GM19043 (cell line): ENCODE data around the gene ZNF454.

ENCODE experiments used
- ATAC-seq: cut with Tn5 transposase; IDR thresholded peaks from one replicate; pipeline ENCODE4 v1.9.1; 2021; ENCODE audit warnings: low read depth; ENCODE audit not compliant: unreplicated experiment

ZNF454 gene

GRCh38 chr5:178940569-178941360, at the start of gene ZNF454:
Gene ZNF454 (plus strand): TSS chr5:178941198. CDS start chr5:178942792, 1,594 bp downstream.
- ATAC-seq: no peak

DNA sequence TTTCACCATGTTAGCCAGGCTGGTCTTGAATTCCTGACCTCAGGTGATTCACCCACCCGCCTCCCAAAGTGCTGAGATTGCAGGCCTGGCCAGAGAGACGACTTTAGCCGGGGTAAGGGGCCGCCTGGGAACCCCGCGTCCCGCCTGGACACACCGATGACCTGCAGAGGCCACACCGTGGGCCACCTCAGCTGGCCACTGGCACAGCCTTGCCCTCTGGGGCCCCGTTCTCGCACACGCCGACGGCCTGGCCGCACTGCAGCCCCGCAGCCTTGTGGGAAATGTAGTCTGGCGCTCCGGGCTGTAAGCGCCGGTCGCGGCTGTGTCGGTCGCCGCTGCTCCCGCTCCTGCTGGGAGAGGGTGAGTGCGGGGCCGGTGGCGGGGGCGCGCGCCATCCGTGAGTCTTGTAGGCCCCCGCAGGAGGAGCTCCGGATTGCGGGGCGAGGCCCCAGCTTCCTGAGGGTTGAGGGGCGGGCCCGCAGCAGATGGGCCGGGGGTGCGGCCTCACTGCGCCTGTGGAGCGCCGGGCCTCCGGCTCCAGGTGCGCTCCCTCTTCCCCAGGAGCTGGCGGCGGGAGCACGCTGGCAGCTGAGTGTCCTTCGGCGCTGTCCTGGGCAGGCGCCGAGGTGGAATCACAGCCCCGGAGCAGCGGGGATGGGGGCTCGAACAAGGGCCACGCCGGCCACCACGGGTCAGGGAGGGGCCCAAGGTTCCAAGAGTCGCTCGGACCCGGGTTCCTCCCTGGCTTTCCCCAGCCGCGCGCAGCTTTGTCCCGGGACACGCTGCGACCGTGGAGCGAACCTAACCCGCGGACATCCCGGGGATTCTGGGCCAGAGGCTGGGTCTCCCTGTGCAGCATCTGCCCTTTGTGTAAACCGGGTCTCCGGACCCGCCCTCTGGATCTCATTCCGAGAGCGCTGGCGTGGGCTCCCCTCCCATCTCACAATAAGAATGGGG, 45.1 kb upstream of the ZNF454 start, which contains the start of gene ZFP2:
ZFP2 (plus strand) TSS at position 299 of the 957 bp plus-strand sequence. CDS start 35,401 bp downstream, outside the sequence.
- ATAC-seq: no peak

DNA sequence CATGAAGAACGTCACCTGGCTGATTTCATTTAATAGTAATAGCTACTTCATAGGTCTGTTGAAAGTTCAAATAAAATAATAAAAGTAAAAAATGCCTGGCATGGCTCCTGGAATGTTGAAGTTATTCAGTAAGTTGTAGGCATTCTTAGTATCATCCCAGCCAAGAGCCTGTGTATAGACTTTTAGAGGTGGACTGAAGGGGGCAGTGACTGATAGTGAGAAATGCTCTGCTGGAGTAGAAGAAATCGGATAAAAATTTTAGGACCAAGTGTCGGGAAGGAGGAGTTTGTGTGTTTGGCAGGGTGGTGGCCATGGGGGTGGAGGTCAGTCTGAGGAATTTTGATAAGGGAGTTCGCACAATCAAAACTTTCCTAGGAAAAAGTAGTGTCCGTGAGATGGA, 41.7 kb upstream of the ZNF454 start:
- ATAC-seq: no peak

GRCh38 chr5:178902849-178903248, 38.1 kb upstream of the ZNF454 start:
- ATAC-seq: no peak

GRCh38 chr5:178931846-178932760, 8.9 kb upstream of the ZNF454 start:
- ATAC-seq: no peak

DNA sequence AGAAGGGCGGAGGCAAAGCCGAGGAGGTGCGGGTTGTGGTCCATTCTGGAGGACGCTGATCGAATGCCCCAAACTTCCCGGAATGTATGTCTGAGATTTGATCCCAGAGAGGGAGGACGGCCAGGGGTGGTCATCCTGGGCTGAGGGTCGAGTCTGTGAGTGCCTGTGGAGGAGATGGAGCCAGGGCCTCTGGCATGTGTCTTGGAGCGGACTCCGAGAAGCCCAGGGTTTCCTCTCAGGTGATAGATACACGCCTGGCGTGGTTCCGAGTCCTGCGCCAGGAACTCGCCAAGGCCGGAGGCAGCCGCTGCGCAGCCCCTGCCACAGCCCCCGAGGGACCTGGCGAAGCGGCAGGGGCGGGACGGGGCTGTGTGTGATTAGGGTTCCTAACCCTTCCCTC, 363 bp downstream of the ZNF454 start:
- no peak for ATAC-seq

- ATAC-seq: no peak
These were observed 24.6 kb downstream of the ZNF454 start for GRCh38 chr5:178965465-178966055.

DNA sequence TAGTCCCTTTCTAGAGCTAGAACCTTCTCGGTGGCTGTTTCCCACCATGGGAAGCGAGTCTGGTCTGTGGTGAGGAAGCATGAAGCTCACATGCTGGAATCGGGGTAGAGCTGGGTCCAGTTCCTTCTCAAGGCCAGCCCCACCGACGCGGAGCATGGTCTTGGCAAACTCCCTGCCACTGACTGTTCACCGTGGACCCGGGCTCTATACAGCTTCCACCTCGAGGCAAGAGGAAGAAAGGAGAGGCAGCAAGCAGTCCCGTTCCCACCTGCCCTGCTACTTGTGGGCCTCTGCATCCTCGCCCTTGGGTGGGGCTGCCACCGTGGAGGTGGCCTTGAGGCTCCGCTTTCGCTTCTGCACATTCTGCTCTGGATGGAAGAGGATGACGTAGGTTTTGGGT, 40.4 kb downstream of the ZNF454 start:
- ATAC-seq: no peak

DNA sequence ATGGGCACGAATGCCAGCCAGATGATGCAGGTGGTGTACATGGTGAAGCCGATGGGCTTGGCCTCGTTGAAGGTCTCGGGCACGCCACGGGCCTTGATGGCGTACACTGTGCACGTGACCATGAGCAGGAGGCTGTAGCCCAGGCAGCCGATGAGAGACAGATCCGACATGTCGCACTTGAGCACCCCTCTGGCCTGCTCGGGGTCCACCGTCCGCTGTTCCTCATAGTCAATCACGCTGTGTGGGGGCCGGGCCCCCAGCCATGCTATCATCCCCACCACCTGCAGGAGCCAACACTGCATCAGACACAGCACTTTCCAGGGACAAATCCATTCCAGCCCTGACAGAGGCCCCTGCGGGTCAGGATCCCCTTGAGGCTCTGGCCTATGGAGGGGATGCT, 41.9 kb downstream of the ZNF454 start:
- no peak for ATAC-seq

- no peak for ATAC-seq
These were observed 42.7 kb downstream of the ZNF454 start for GRCh38 chr5:178983728-178984127.

DNA sequence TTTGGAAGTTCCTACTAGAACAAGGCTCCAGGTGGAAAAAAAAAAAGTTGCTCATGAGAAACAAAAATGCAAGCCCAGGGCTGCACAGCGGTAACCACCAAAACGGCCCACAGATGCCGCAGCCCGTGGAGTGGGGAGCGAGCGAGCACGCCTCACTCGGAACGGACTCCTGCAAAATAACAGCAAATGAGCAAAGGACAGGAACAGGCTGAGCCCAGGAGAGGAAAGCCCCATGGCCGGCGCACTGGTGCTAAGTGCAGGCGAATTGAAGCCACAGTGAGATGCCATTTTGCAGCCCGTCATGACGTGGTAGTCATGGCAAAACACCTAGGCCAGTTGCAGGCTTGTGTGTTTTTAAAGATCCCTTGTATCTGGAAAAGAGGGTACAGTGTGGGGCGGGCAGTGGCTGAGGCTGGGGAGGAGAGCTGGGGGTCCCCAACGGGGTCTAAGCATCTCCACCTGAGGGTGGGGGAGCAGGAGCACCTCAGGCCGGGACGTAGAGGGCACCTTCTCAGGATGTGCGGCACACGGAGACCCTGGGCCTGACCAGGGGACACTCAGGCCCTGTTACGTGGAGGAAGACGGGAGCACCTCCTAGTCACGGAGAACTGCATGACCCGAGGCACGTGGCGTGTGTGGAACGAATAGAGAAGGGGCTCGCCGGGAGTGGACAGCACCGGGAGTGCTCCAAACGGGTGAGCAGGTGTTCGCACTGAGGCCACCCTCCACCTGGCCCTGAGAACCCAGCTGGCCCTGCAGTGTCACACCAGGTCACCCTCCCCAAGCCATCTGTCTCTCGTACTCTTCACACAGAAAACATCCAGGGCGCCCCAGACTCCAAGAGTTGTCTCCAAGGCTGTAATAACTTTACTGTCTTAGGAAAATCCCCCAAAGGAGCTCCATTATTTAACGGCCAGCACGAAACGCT, 43.4 kb downstream of the ZNF454 start:
- ATAC-seq: no peak

DNA sequence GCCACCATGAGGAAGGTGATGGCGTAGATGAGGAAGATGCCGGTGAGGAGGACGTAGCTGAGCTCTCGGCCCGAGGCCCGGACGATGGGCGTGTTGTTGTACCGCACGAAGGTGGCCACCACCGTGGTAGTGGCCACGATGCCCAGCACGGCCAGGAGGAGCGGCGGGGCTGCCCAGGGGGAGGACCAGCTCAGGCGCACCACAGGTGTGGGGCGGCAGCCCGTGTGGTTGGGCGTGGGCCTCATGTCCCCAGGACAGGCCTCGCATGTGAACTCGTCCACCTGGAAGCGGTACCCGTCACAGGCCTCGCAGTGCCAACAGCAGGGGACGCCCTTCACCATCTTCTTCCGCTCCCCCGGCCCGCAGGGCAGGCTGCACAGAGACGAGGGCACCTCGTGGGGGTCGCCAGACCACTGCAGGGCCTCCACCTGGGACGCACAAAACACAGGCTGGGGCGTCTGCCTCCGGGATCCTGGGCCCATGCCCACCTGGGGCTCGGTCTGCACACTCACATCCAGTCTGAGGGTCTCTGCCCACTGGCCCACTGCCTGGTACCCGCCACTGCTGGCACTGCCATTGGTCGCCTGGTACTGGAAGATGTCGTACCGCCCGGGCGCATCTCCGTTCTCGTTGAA, 45.4 kb downstream of the ZNF454 start:
- no peak for ATAC-seq

DNA sequence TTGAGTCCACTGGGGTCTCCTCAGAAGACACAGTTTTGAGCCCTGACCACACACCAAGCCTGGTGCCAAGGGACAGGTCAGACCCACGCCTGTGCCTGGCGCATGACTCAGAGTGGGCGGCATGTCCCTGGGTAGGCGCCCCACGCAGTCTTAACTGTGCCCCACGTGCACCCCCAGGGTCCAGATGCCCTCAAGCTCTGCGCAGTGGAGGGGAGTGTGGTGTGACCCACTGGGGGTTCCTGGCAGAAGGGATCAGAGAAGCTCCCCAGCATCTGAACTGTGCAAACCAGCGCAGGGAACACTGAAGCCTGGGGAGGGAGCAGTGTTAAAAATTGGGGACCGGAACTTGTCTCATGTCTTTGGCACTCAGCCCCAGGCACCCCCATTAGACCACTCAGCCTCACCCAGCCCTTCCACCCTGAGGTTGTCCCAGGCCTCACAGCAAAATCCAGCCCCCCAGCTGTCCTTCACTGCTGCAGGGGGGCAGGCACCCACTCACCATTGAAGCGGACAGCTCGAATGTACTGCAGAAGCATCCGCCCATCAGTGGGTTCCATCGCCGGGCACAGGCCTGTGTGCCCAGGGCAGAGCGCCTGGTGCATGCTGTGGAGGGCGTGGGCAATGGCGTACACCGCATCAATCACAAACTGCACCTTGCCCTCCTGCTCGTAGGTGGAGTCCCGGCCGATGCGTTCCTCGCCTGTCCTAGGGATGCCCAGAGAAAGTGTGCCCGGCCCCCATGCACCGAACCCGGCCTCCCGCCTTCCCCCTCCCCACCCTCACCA, 47.6 kb downstream of the ZNF454 start:
- no peak for ATAC-seq

DNA sequence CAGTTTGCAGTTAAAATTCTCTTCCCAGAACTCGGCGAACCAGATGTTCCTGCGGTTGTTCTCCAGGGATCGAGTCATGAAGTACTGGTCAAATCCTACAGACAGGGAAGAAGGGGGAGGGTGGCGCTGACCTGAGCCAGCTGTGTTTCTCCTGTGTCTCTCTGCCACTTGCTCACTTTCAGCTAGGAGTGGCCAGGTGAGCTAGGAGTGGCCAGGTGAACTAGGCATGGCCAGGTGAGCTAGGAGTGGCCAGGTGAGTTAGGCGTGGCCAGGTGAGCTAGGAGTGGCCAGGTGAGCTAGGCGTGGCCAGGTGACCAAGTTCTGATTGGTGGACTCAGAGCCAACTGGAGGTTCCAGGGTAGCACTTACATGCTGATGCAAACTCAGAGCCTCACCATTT, 48.3 kb downstream of the ZNF454 start:
- ATAC-seq: no peak

DNA sequence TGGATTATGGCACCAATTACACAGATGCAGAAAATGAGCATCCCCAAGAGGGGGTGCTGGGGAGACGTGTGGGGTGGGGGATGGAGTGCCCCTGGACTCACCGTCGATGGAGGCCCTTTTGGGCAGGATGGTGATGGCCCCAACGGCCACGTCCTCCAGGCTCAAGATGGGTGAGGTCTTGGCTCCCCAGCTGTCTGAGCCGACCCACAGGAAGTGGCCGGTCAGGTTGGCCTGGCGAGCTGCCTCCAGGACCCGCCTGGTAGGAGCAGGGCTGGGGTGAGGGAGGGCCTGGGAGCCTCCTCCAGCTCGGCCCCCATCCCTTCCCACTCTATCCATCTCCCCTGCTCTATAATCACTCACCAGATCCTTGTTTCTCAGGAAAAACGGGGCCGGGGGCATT, 49.5 kb downstream of the ZNF454 start:
- ATAC-seq: no peak

DNA sequence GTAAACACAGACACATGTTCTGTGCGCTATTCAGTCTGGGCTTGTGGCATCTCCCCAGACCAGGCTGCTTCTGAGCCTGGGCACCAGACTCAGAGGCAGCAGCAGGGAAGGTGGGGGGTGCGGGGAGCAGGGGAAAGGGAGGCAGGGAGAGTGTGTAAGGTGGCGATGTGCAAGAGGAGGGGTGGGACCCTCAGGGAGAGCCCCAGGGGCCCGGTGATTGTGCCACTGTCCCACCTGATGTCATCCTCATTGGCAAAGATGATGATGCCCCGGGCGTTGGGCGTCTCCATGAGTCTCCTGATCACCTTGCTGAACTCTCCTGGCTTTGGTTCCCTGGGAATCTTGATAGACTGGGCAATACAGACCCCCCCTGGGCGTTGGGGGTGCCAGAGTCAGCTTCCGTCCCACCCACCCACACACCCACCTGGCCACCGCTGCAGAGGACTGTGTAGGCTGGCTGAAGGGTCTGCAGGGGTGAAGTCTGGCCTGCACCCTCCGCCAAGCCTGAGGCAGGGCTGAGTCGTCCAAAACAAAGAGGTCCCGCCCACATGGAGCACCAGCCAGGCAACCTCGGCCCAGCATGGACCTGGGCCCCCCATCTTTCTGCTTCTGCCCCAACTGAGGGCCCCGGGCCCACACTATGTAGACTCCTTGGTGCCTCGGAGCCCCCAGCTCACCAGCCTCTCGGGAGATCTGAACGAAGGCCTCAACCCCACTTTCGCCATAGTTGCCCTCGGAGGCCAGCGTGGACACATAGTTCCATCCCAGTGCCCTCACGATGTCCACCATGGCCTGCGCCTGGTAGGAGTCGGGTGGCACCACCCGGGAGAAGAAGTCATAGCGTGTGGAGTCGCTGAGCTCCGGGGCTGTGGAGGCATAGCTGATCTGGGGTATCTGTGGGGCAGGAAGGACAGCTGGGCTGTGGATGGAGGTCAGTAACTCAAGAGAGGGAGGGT, 50.5 kb downstream of the ZNF454 start:
- ATAC-seq: no peak
